ENCODE data around the gene SLC8A1.

Gene SLC8A1

DNA sequence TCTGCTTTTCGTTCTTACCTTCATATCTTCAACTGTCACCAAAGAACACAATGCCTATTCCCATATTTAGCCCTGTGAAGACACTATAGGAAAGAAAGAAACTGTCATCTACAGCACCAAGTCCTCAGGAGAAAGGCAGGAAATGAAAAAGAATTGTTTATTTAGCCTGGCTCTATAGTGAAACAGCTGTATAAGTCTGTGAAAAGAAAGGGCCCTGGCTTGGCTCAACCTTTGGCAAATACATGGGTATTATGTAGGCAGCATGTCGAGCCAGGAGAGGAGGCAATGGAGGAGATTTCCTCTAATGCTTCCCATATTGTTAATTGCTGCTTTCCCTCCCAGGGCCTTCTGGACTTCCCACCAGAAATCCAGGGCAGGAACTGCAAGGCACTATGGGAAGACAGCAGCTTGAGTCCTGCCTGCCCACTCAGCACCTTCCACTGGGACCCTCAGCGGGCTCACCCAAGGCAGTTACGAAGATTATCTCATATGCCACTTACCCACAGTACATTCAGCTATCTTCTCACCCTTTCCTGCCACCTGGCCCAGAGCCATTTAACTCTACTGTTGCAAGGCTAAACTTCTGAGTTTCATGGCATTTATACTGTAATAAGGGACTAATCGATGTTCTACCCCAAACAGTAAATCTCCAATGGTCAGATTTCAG is 30.1 kb downstream of the SLC8A1 start:
- no peak for DNase-seq (ENCODE audit: low read depth, low spot score)
- H3K4me3 ChIP-seq (ENCODE audit: low read depth, low read length) = no peak overlapping the region
- ChIA-PET CTCF (interaction anchor here (1.0 kb wide), 1 partner anchor 7 kb away, joined by 3 read pairs; no protein-coding TSS in a partner anchor), POLR2A (no interaction called here)
- TF ChIP-seq, protein P1, sequence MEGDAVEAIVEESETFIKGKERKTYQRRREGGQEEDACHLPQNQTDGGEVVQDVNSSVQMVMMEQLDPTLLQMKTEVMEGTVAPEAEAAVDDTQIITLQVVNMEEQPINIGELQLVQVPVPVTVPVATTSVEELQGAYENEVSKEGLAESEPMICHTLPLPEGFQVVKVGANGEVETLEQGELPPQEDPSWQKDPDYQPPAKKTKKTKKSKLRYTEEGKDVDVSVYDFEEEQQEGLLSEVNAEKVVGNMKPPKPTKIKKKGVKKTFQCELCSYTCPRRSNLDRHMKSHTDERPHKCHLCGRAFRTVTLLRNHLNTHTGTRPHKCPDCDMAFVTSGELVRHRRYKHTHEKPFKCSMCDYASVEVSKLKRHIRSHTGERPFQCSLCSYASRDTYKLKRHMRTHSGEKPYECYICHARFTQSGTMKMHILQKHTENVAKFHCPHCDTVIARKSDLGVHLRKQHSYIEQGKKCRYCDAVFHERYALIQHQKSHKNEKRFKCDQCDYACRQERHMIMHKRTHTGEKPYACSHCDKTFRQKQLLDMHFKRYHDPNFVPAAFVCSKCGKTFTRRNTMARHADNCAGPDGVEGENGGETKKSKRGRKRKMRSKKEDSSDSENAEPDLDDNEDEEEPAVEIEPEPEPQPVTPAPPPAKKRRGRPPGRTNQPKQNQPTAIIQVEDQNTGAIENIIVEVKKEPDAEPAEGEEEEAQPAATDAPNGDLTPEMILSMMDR (IDR thresholded peaks at IDR 0.05; ENCODE audit: insufficient read depth, low read length, missing control alignments) = no peak

DNA sequence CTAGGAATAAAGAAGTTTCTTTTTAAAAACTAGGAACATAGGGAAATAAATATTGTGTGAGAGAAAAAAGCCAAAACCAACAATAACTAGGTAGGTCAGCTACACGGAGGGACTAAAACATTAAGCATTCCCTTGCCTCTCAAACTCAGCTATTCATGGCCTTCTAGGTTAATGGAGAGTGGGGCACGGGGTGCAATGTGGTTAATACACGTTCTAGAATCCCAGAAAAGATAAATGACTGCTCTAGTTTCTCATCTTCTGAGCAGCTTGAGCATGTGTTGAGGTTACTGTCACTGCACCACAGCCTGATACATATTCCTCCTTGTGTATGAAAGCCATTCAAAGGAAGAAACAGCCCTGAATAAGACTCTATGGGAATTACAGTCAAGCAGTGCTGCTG is 31.4 kb downstream of the SLC8A1 start:
- CTCF ChIA-PET = interaction anchor here (1.0 to 1.1 kb wide), 2 partner anchors 9 to 176 kb away, joined by 3 read pairs; no protein-coding TSS in a partner anchor

DNA sequence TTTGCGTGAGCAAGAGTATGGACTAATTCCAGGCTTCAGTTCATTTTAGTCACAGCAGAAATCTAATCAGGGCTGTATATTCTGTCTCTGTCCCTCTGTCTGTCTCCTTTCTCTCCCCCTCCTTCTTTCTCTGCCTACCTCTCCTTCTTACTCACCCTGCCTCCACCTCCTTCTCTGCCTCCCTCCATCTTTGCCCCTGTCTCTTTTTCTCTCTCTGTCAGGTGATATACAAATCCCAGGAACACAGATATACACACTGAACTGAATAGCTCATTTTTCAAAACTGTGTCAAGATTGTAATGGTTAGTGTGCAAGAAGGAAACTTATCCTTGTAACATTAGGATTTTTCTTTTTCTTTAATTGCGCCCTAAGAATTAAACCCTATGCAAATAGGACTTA is 32.5 kb downstream of the SLC8A1 start:
- TF ChIP-seq, protein P1 (IDR thresholded peaks at IDR 0.05; ENCODE audit: insufficient read depth, low read length, missing control alignments) = no peak
- H3K4me3 ChIP-seq (ENCODE audit: low read depth, low read length) = no peak overlapping the region
- POLR2A ChIA-PET = no interaction called here
- CTCF ChIA-PET = interaction anchor here (1.1 to 1.4 kb wide), 2 partner anchors 31 to 175 kb away, joined by 3 read pairs; no protein-coding TSS in a partner anchor
- DNase-seq (ENCODE audit: low read depth, low spot score) = no peak

More for the DNA sequence above, 31.4 kb downstream of the SLC8A1 start:
- POLR2A ChIA-PET = interaction anchor here (0.6 kb wide), 1 partner anchor 85 kb away, joined by 3 read pairs; no protein-coding TSS in a partner anchor
- no peak overlapping the region for H3K4me3 ChIP-seq (ENCODE audit: low read depth, low read length)
- no peak for DNase-seq (ENCODE audit: low read depth, low spot score)
- TF ChIP-seq, protein P1 (IDR thresholded peaks at IDR 0.05; ENCODE audit: insufficient read depth, low read length, missing control alignments) = no peak

DNA sequence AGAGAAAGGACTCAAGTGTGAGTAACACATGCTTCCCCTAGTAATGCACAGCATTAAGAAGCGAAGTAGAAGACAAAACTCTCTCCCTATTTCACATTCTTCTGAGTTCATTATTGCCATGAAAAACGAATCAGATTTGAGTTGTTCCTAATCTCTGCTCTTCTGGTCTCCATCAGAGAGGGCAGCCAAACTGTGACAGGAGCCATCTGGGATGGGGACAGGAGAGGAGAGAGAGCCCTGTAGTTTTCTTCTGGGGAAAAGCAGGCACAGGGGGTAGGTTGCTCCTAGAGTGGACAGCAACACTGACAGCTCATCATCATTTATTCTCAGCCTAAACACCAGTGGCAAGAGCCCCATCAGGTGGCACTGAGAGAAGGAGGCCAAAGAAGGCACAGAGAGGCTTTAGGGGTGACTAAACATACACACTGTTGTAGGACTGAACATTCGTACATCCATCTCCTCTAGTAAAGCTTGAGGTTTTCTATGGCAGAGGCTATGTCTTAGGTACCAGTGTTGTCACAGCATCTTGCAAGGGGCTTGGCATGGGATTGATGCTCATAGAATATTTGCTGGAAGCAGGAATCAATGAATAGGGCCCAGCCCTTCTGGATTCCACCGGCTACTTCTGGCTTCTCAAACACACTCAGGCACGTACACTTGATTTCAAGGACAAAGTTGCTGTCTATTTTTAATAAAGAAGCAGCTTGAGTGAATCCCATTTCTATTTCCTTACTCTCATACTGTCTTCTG is 33.1 kb downstream of the SLC8A1 start:
- CTCF ChIA-PET = interaction anchor here (1.4 kb wide), 2 partner anchors 13 to 32 kb away, joined by 3 to 4 read pairs; no protein-coding TSS in a partner anchor
- TF ChIP-seq, protein P1 (IDR thresholded peaks at IDR 0.05; ENCODE audit: insufficient read depth, low read length, missing control alignments) = no peak
- POLR2A ChIA-PET = no interaction called here
- H3K4me3 ChIP-seq (ENCODE audit: low read depth, low read length) = no peak overlapping the region
- DNase-seq (ENCODE audit: low read depth, low spot score) = no peak

DNA sequence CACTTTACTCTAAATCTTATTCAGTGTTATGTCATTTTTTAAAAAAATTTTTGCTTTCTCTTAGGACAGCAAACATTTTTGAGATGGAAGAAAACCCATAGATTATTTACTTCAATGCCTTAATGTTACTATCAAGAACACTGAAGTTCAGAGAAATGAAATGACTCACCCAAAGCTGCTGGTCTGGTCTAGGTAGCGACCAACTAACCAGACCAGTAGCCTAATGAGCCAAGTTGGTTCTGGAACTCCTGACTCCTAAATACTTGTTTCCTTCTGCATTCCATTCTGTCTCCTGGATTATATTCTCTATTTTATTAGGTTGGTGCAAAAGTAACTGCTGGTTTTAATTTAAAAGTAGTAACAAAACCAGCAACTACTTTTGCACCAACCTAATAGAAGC is 35.4 kb downstream of the SLC8A1 start:
- ChIA-PET CTCF (no interaction called here), POLR2A (no interaction called here)
- peak; percentile 44 for DNase-seq (ENCODE audit: low read depth, low spot score)
- H3K4me3 ChIP-seq (ENCODE audit: low read depth, low read length) = no peak overlapping the region
- TF ChIP-seq, protein P1 (IDR thresholded peaks at IDR 0.05; ENCODE audit: insufficient read depth, low read length, missing control alignments) = no peak

DNA sequence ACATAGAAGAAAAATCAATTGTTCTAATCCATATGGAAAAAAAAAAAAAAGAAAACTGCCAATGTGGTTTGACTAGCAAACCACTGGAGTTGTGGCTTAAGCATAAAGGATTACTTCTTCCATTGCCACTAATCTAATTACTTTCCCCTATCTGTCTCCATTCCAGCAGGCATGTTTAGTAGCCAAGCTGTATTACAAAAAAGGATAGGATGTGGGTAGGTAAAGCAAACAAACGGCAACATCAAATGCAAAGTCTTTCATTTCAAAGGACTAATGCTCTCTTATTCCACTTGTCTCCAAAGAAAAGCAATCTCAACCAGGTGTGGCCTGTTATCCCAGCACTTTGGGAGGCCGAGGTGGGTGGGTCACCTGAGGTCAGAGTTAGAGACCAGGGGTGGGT is 36.5 kb downstream of the SLC8A1 start:
- TF ChIP-seq, protein P1 (IDR thresholded peaks at IDR 0.05; ENCODE audit: insufficient read depth, low read length, missing control alignments) = no peak
- ChIA-PET POLR2A (no interaction called here), CTCF (no interaction called here)
- DNase-seq (ENCODE audit: low read depth, low spot score) = no peak
- H3K4me3 ChIP-seq (ENCODE audit: low read depth, low read length) = no peak overlapping the region
